ENCODE measurements around the gene NOG. TPM values are rescaled to one million over a fixed set of nuclear protein-coding genes. Genes with fewer than 3 reads are reported as not detected.
A peak's percentile ranks its signal among the peaks of the same experiment; 100 is the strongest.

The NOG gene
- total and polyA plus RNA-seq, 2 experiments from 2014 or later, result 9.5 to 10.7 TPM

- no peak for DNase-seq (ENCODE audit: low spot score)
- Histone ChIP-seq H3K9me3 (ENCODE audit: low read depth) (no peaks in the 10 kb centered on the region), H4K20me1 (ENCODE audit: insufficient read depth, poor library complexity, severe bottlenecking) (no peaks in the 10 kb centered on the region), H3K4me2 (peak overlapping the region; percentile 7), H3K27ac (peak overlapping the region; percentile 3), H3K4me1 (ENCODE audit: insufficient read depth) (peaks cover 5% of the 10 kb centered on the region), H3K4me3 (no peak overlapping the region), H3K9me2 (replicated peaks; ENCODE audit: insufficient read depth) (no peaks in the 10 kb centered on the region), H3K27me3 (no peaks in the 10 kb centered on the region), H3K36me3 (replicated peaks; ENCODE audit: insufficient read depth, low read depth) (no peaks in the 10 kb centered on the region), H2AFZ (no peak overlapping the region), H3K79me2 (no peaks in the 10 kb centered on the region)
- TF ChIP-seq CTCF (IDR thresholded peaks at IDR 0.05; ENCODE audit: poor library complexity), result no peak
- TF ChIP-seq EZH2 (IDR thresholded peaks at IDR 0.05; ENCODE audit: borderline replicate concordance), result no peak
- no peak for TF ChIP-seq EZH2phosphoT487 (IDR thresholded peaks at IDR 0.05; ENCODE audit: low read depth, severe bottlenecking, unreplicated experiment)
- WGBS (ENCODE audit: low lambda C conversion rate, missing lambda C conversion rate), result 88% methylated on average over 4 of the region's 4 CpGs
Observed at GRCh38 chr17:56630202-56630601, 36.7 kb downstream of the NOG start.

GRCh38 chr17:56633681-56634080 is 40.2 kb downstream of the NOG start:
- Histone ChIP-seq H3K27ac (no peak overlapping the region), H3K27me3 (peaks cover 13% of the 10 kb centered on the region), H3K9me2 (replicated peaks; ENCODE audit: insufficient read depth) (no peaks in the 10 kb centered on the region), H4K20me1 (ENCODE audit: insufficient read depth, poor library complexity, severe bottlenecking) (no peaks in the 10 kb centered on the region), H3K4me1 (ENCODE audit: insufficient read depth) (peaks cover 5% of the 10 kb centered on the region), H3K9me3 (ENCODE audit: low read depth) (no peaks in the 10 kb centered on the region), H3K4me3 (no peak overlapping the region), H3K36me3 (replicated peaks; ENCODE audit: insufficient read depth, low read depth) (no peaks in the 10 kb centered on the region), H3K79me2 (no peaks in the 10 kb centered on the region), H2AFZ (no peak overlapping the region), H3K4me2 (no peak overlapping the region)
- 86% methylated on average over 4 of the region's 4 CpGs for WGBS (ENCODE audit: low lambda C conversion rate, missing lambda C conversion rate)
- no peak for DNase-seq (ENCODE audit: low spot score)
- TF ChIP-seq EZH2 (IDR thresholded peaks at IDR 0.05; ENCODE audit: borderline replicate concordance), result no peak
- no peak for TF ChIP-seq CTCF (IDR thresholded peaks at IDR 0.05; ENCODE audit: poor library complexity)
- TF ChIP-seq EZH2phosphoT487 (IDR thresholded peaks at IDR 0.05; ENCODE audit: low read depth, severe bottlenecking, unreplicated experiment), result no peak

GRCh38 chr17:56635641-56636040 is 42.1 kb downstream of the NOG start:
- WGBS (ENCODE audit: low lambda C conversion rate, missing lambda C conversion rate), result 47% methylated on average over 1 of the region's 1 CpG
- no peak overlapping the region for H3K4me2 ChIP-seq
- TF ChIP-seq CTCF (IDR thresholded peaks at IDR 0.05; ENCODE audit: poor library complexity), result no peak
- no peak for TF ChIP-seq EZH2phosphoT487 (IDR thresholded peaks at IDR 0.05; ENCODE audit: low read depth, severe bottlenecking, unreplicated experiment)
- no peak for TF ChIP-seq EZH2 (IDR thresholded peaks at IDR 0.05; ENCODE audit: borderline replicate concordance)
- no peaks in the 10 kb centered on the region for H3K4me1 ChIP-seq (ENCODE audit: insufficient read depth)
- H3K27ac ChIP-seq, result no peak overlapping the region
- H3K9me2 ChIP-seq (replicated peaks; ENCODE audit: insufficient read depth), result no peaks in the 10 kb centered on the region
- H4K20me1 ChIP-seq (ENCODE audit: insufficient read depth, poor library complexity, severe bottlenecking), result no peaks in the 10 kb centered on the region
- no peak overlapping the region for H2AFZ ChIP-seq
- no peak overlapping the region for H3K4me3 ChIP-seq
- no peaks in the 10 kb centered on the region for H3K9me3 ChIP-seq (ENCODE audit: low read depth)
- H3K79me2 ChIP-seq, result no peaks in the 10 kb centered on the region
- no peak for DNase-seq (ENCODE audit: low spot score)
- no peaks in the 10 kb centered on the region for H3K36me3 ChIP-seq (replicated peaks; ENCODE audit: insufficient read depth, low read depth)
- peaks cover 13% of the 10 kb centered on the region for H3K27me3 ChIP-seq

GRCh38 chr17:56636265-56636664 is 42.8 kb downstream of the NOG start:
- 69% methylated on average over 3 of the region's 3 CpGs for WGBS (ENCODE audit: low lambda C conversion rate, missing lambda C conversion rate)
- Histone ChIP-seq H2AFZ (no peak overlapping the region), H3K36me3 (replicated peaks; ENCODE audit: insufficient read depth, low read depth) (no peaks in the 10 kb centered on the region), H3K27me3 (peaks cover 13% of the 10 kb centered on the region), H3K4me2 (no peak overlapping the region), H4K20me1 (ENCODE audit: insufficient read depth, poor library complexity, severe bottlenecking) (no peaks in the 10 kb centered on the region), H3K79me2 (no peaks in the 10 kb centered on the region), H3K27ac (no peak overlapping the region), H3K9me3 (ENCODE audit: low read depth) (no peaks in the 10 kb centered on the region), H3K4me1 (ENCODE audit: insufficient read depth) (no peaks in the 10 kb centered on the region), H3K4me3 (no peak overlapping the region), H3K9me2 (replicated peaks; ENCODE audit: insufficient read depth) (no peaks in the 10 kb centered on the region)
- TF ChIP-seq EZH2phosphoT487 (IDR thresholded peaks at IDR 0.05; ENCODE audit: low read depth, severe bottlenecking, unreplicated experiment) (no peak), EZH2 (IDR thresholded peaks at IDR 0.05; ENCODE audit: borderline replicate concordance) (no peak), CTCF (IDR thresholded peaks at IDR 0.05; ENCODE audit: poor library complexity) (no peak)
- no peak for DNase-seq (ENCODE audit: low spot score)
